Subcutaneous adipose tissue (tissue), 4 donors: ENCODE measurements around the gene SFSWAP. TPM values are rescaled to one million over a fixed set of nuclear protein-coding genes. Genes with fewer than 3 reads are reported as not detected.

Experiments
- CTCF ChIP-seq: fragments of 450-650 bp; IDR thresholded peaks from one replicate; pipeline ENCODE4 v1.5.1; 2016; ENCODE audit warnings: low read depth, mild to moderate bottlenecking, control low read depth, antibody characterized with exemption, moderate library complexity
- total RNA-seq, 4 donors: library from RNA; depleted of rRNA; stranded (reverse); fragments of >200 nt; gene quantifications; one replicate each; pipeline ENCODE4 v1.1.0, GENCODE V29; 2016

The SFSWAP gene
- total RNA-seq, 4 donors from 2014 or later, result 31.6 to 50.5 (median 42.0) TPM

DNA sequence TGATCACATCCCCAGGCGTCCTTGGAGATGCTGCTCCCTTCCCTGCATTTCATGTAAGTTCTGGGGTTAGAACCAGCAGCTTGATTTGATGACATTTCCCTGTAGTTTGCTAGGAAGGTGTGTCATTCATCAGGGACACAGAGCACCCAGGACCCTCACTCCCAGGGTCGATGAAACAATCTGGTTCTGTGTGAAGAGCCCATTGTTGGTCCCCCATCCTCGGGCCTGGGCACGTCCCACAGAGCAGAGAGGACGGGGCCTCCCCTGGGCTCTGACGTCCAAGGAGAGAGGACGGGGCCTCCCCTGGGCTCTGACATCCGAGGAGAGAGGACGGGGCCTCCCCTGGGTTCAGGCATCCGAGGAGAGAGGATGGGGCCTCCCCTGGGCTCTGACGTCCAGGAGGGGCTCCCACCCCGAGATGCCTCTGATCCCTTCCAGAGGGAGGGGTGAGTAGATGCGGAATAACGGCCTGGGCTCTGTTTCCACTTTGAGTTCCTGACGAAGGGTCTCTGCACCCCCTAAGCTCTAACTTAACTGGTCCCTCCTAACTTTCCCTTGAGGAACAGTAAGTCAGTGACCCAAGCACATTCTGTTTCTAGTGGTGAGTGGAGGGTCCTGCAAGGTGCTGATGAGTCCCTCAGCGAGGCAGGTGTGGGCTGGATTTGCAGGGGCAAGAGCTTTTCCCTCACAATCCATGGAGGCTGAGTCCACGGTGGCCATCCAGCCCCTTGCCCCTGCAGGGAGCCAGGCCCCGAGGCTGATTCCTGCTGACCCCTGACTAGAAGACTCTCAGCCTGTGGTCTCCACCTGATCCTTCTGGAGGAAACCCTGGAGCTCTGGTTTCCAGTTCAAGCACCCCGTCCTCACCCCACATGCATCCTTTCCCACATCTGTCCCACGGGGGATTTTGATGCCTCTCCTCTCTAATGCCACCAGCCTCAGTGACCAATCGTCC is 35.5 kb upstream of the SFSWAP start:
- no peak for TF ChIP-seq CTCF

DNA sequence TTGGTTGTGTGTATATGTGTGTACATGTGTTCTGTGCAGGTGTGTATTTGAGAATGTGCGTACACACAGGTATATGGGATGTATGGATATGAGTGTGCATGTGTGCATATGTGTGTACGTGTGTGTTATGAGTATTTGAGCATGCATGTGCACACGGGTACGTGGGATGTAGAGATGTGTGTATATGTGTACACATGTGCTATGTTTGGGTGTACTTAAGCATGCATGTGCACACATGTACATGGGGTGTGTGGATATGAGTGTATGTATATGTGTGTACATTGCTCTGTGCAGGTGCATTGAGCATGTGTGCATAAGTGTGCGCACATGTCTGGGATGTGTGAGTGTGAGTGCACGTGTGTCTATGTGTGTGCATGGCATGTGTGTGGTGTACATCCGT is 34.3 kb upstream of the SFSWAP start:
- no peak for TF ChIP-seq CTCF

DNA sequence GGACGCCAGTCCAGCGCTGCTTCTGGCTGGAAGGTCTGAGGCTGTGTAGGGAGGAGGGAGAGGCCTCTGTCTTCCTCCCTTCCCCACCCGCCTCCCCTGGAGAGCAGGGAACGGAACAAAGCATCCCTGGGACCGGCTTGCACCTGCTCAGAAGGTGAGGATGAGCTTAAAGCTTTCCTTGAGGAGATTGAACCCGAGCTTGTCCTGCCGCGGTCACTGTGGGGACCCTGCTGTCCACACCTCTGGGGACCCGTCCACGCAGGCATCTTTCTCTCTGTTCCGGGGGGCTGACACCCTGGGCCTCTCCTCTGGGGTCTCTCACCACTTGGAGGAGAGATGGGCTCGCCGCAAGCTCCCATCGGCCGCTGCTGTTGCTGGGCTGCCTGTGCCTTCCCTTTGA is 33.2 kb upstream of the SFSWAP start:
- TF ChIP-seq CTCF, result no peak

DNA sequence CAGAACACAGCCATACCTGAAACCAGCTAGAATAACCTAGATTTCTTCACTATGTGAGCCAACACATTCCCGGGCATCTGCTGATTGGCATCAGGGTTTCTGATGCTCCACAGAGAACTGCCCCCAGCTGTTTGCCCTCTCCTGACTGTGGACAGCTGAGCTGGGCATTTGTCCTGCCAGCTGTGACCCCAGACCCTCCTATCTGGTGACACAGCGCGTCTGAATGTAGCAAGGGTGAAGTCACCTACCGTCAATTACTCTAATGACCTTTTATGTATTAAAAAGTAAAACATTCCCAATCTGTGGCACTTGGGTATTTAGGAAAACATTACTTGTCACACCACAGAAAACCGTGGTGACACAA is 29.7 kb upstream of the SFSWAP start:
- TF ChIP-seq CTCF, result no peak

DNA sequence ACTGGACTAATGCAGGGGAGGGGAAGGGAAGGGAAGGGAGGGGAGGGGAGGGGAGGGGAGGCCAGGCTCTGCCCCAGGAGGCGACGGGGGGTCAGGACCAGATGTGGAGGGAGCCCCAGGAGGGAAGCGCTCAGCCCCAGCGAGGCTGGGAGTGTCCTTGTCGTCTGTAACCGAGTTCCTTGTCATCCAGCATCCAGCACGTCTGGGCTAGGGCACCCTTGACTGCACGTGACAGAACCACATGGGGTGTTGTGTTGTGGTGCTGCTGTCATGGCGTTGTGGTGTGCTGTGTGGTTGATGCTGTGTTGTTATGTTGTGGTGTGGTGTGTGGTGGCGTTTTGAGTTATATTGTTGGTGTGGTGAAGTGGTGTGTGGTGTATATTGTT is 28.4 kb upstream of the SFSWAP start:
- no peak for TF ChIP-seq CTCF

DNA sequence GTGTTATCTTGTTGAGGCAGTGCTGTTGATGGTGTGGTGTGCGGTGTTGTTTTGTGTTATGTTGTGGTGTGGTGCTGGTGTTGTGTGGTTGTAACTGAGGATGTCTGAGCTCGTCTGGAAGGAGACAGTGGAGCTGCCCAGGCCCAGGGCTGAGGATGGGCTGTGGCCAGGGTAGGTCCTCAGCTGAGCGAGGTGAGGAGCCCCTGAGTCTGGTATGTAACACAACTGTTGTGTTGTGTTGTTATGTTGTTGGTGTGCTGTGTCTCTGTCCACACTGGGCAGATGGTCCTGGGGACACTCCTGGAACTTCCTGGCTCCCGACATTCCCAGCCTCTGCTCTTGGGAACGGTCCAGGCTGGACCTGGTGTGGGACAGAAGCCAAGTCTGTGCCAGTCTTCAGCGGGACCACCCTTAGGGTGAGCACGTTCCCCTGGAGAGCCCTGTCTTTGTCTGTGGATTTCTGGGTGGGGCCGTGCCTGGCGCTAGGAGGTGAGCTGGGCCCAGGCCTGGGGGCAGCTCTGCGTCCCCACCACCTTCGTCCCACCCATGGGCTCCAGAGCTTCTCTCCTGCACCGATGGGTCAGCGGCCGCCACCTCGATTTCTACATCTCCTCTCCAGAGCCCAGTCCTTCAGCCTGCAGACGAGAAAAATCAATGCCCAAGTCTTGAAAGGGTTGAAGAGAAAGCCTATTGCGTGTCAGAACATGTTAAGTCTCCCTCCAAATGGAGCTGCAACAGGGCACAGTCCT is 27.4 kb upstream of the SFSWAP start:
- TF ChIP-seq CTCF, result no peak

DNA sequence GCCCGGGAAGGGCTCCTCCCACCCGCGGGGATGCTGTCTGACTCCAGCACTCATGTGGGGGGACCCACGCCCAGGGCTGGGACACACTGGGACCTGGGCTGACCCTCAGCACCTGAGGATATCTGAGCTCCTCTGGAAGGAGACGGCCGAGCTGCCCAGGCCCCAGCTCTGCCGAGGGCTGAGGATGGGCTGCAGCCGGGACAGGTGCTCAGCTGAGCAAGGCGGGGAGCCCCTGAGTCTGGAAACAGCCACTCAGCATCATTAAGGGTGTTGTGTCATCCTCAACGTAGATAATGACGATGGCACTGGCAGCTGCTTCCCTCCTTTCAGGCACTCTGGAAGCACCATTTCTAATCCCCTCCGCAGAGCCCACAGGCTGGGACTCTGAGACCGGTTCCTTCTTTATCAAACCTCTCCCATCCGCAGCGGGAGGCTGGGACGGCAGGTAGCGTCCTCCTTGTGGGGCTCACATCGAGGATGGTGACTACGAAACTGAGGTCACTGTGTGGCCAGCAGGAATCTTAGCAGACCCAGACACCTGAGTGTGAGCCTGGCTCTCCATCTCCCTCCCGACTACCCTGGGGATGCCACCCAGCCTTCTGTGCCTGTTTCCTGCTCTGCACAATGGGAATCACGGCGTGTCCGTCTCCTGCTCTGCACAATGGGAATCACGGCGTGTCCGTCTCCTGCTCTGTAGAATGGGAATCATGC is 26.7 kb upstream of the SFSWAP start:
- no peak for TF ChIP-seq CTCF
